Fibroblast of lung (primary cell): Measurements from ENCODE around the gene TFG.

ENCODE experiments used
- EZH2 ChIP-seq: IDR thresholded peaks from 2 replicates; pipeline ENCODE4 v1.5.1; 2012; ENCODE audit warnings: low read length, control low read depth, mild to moderate bottlenecking; ENCODE audit errors: missing control alignments
- TF ChIP-seq, protein P1 (sequence below), 2 donors: IDR thresholded peaks in 1 of 2; conservative IDR thresholded peaks in 1 of 2; 1 replicate in 1 of 2; 2 replicates in 1 of 2; pipeline ENCODE4 v1.5.1; 2011 to 2012; ENCODE audit warnings: low read length in 2 of 2, control low read depth in 1 of 2, inconsistent platforms in 1 of 2, low read depth in 1 of 2, mild to moderate bottlenecking in 1 of 2

DNA sequence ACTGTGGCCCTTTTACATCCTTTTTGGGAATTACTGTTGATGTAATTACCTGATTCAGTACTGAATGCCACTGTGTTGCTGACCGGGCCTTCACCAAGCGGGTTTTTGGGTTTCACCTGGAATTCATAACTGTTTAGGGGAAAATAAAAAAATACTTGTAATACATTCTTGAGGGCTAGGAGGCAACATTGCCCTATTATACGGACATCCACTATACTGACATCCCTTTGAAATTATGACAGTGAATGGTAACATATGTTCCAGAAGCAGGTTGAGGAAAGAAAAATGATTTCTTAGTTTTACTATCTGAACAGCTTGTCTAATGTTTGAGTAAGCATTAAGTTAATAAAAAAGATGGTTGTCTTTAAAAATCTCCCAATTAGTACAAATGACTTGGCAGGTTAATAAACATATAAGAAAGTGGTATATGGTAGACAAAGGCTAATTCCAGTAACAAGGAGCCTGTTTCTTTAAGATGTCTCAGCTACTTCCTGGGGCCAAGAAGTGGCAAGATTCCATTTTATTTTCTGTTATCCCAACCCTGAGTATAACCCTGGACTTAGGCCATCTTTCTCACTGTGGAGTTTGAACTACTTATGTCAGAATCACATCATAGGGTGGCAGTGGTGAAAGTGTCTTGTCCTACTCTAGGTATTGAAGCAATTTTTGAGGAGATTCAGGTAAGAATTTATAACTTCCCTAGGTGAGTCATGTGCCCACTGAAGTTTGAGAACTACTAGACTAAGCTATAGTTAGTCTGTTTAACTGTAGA is 45.5 kb downstream of the TFG start:
- TF ChIP-seq, protein P1, sequence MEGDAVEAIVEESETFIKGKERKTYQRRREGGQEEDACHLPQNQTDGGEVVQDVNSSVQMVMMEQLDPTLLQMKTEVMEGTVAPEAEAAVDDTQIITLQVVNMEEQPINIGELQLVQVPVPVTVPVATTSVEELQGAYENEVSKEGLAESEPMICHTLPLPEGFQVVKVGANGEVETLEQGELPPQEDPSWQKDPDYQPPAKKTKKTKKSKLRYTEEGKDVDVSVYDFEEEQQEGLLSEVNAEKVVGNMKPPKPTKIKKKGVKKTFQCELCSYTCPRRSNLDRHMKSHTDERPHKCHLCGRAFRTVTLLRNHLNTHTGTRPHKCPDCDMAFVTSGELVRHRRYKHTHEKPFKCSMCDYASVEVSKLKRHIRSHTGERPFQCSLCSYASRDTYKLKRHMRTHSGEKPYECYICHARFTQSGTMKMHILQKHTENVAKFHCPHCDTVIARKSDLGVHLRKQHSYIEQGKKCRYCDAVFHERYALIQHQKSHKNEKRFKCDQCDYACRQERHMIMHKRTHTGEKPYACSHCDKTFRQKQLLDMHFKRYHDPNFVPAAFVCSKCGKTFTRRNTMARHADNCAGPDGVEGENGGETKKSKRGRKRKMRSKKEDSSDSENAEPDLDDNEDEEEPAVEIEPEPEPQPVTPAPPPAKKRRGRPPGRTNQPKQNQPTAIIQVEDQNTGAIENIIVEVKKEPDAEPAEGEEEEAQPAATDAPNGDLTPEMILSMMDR (conservative IDR thresholded peaks at IDR 0.05 in 1 of 2, IDR thresholded peaks at IDR 0.05 in 1 of 2; ENCODE audit: low read depth in 1 of 2, low read length in 2 of 2), result peak in 1 of 2 donors; percentile 6
- no peak for TF ChIP-seq EZH2
